ENCODE data around the gene NHLRC1.

GRCh38 chr6:18126121-18126520 lies 3.6 kb upstream of the NHLRC1 start:
- TF ChIP-seq CTCF (conservative IDR thresholded peaks at IDR 0.05; ENCODE audit: low read length), result no peak
- no peak for TF ChIP-seq EZH2phosphoT487 (IDR thresholded peaks at IDR 0.05; ENCODE audit: borderline replicate concordance)

All from Loucy (cell line).